RWPE2 (cell line): ENCODE measurements around the gene TMEM178A.

Source experiments
- ATAC-seq: fragments of 200-7000 bp; cut with Tn5 transposase; 3 replicates; pipeline ENCODE4 v1.9.1; 2021; ENCODE audit warnings: low read depth
- DNase-seq: peaks from one replicate; pipeline ENCODE4 v3.0.0-alpha.2; 2020; ENCODE audit warnings: low spot score
- H3K27ac ChIP-seq: fragments of 450-650 bp; 2 replicates; pipeline ENCODE4 v1.5.1; 2017; ENCODE audit warnings: mild to moderate bottlenecking; ENCODE audit not compliant: poor library complexity, severe bottlenecking
- H3K27me3 ChIP-seq: fragments of 250-450 bp; sonication (Bioruptor Pico); 2 replicates; pipeline ENCODE4 v1.5.1; 2021; ENCODE audit warnings: mild to moderate bottlenecking, moderate library complexity; ENCODE audit not compliant: insufficient read depth, poor library complexity, severe bottlenecking
- H3K36me3 ChIP-seq: fragments of 250-450 bp; sonication (Bioruptor Pico); 2 replicates; pipeline ENCODE4 v1.5.1; 2020; ENCODE audit warnings: low read depth, mild to moderate bottlenecking, moderate library complexity
- H3K4me1 ChIP-seq: fragments of 250-450 bp; sonication (Bioruptor Pico); 2 replicates; pipeline ENCODE4 v1.5.1; 2021; ENCODE audit warnings: mild to moderate bottlenecking, moderate library complexity; ENCODE audit not compliant: insufficient read depth, poor library complexity, severe bottlenecking
- H3K4me3 ChIP-seq: fragments of 250-450 bp; sonication (Bioruptor Pico); 2 replicates; pipeline ENCODE4 v1.5.1; 2021; ENCODE audit warnings: mild to moderate bottlenecking, moderate library complexity; ENCODE audit not compliant: severe bottlenecking
- H3K9me3 ChIP-seq: fragments of 250-450 bp; sonication (Bioruptor Pico); 2 replicates; pipeline ENCODE4 v1.5.1; 2021; ENCODE audit warnings: mild to moderate bottlenecking, moderate library complexity; ENCODE audit not compliant: severe bottlenecking
- TF ChIP-seq, protein P1 (sequence below): fragments of 450-650 bp; IDR thresholded peaks from one replicate; pipeline ENCODE4 v1.5.1; 2017; ENCODE audit warnings: mild to moderate bottlenecking, moderate library complexity; ENCODE audit not compliant: poor library complexity, severe bottlenecking

The TMEM178A gene

GRCh38 chr2:39718483-39718882 lies 52.8 kb downstream of the TMEM178A start:
- Histone ChIP-seq H3K36me3 (no peaks in the 10 kb centered on the region), H3K4me3 (no peak overlapping the region), H3K9me3 (no peaks in the 10 kb centered on the region), H3K27ac (no peak overlapping the region), H3K27me3 (no peaks in the 10 kb centered on the region), H3K4me1 (no peaks in the 10 kb centered on the region)
- no peak for DNase-seq
- ATAC-seq, result no peak
- TF ChIP-seq, protein P1, sequence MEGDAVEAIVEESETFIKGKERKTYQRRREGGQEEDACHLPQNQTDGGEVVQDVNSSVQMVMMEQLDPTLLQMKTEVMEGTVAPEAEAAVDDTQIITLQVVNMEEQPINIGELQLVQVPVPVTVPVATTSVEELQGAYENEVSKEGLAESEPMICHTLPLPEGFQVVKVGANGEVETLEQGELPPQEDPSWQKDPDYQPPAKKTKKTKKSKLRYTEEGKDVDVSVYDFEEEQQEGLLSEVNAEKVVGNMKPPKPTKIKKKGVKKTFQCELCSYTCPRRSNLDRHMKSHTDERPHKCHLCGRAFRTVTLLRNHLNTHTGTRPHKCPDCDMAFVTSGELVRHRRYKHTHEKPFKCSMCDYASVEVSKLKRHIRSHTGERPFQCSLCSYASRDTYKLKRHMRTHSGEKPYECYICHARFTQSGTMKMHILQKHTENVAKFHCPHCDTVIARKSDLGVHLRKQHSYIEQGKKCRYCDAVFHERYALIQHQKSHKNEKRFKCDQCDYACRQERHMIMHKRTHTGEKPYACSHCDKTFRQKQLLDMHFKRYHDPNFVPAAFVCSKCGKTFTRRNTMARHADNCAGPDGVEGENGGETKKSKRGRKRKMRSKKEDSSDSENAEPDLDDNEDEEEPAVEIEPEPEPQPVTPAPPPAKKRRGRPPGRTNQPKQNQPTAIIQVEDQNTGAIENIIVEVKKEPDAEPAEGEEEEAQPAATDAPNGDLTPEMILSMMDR, result no peak

GRCh38 chr2:39719317-39719716 lies 53.6 kb downstream of the TMEM178A start:
- Histone ChIP-seq H3K27me3 (no peaks in the 10 kb centered on the region), H3K4me1 (no peaks in the 10 kb centered on the region), H3K4me3 (no peak overlapping the region), H3K9me3 (no peaks in the 10 kb centered on the region), H3K27ac (no peak overlapping the region), H3K36me3 (no peaks in the 10 kb centered on the region)
- TF ChIP-seq, protein P1, result no peak
- ATAC-seq, result no peak
- no peak for DNase-seq

- Histone ChIP-seq H3K4me1 (no peaks in the 10 kb centered on the region), H3K9me3 (no peaks in the 10 kb centered on the region), H3K27ac (no peak overlapping the region), H3K27me3 (no peaks in the 10 kb centered on the region), H3K36me3 (no peaks in the 10 kb centered on the region), H3K4me3 (no peak overlapping the region)
- TF ChIP-seq, protein P1, result no peak
- DNase-seq (no peak), ATAC-seq (no peak)
Observed at GRCh38 chr2:39720970-39721369, 55.3 kb downstream of the TMEM178A start.

GRCh38 chr2:39723497-39723896 lies 57.8 kb downstream of the TMEM178A start:
- H3K27me3 ChIP-seq, result no peaks in the 10 kb centered on the region
- DNase-seq (no peak), ATAC-seq (no peak)
- H3K4me3 ChIP-seq, result no peak overlapping the region
- no peaks in the 10 kb centered on the region for H3K36me3 ChIP-seq
- TF ChIP-seq, protein P1, result no peak
- H3K27ac ChIP-seq, result no peak overlapping the region
- H3K9me3 ChIP-seq, result no peaks in the 10 kb centered on the region
- H3K4me1 ChIP-seq, result no peaks in the 10 kb centered on the region

DNA sequence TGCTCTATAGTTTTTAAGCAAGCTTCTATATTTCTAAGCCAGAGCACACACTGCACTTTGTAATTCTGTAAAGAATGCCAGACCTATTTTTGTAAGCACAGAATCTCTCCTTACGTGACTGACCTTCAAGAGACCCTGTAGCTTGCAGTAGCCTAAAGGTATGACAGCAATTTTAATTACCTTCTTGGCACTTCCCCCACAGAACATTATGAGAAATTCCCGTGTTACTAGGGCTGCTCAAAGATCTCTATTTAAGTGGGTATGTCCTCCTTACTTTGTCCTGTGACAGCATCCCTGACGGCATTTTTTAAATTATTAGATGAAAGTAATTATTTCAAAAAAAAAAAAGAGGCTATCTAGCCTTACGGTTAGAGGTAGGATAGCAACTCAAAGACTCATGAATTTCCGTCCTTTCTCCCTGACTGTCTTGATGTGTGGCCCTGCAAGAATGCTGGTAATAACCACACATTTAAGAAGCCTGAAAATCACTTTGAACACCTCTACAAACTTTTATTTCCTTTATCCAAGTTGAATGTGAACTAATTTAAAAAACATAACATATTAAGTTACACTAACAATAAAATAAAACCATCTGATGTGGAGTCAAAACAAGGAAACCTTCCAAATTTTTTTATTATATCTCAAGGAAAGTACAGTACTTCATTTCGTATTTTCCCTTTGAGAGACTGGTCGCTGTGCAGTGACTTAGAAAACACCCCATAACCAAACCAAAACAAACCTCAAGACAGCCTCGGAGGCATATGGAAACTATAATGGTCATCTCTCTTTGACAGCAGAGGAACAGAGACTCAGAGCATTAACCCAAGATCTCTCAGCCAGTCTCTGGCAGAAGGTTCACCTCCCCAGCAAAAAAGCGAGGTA lies 58.5 kb downstream of the TMEM178A start:
- ATAC-seq (no peak), DNase-seq (no peak)
- Histone ChIP-seq H3K4me3 (no peak overlapping the region), H3K36me3 (no peaks in the 10 kb centered on the region), H3K27me3 (no peaks in the 10 kb centered on the region), H3K9me3 (no peaks in the 10 kb centered on the region), H3K4me1 (no peaks in the 10 kb centered on the region), H3K27ac (no peak overlapping the region)
- TF ChIP-seq, protein P1, result no peak
